Mammary epithelial cell (primary cell): Measurements from ENCODE around the gene KLRD1.

Experiments
- CTCF ChIP-seq, 2 donors: IDR thresholded peaks in 1 of 2; conservative IDR thresholded peaks in 1 of 2; 2 replicates each; pipeline ENCODE4 v1.5.1; 2011 to 2012; ENCODE audit warnings: inconsistent platforms in 2 of 2, low read length in 2 of 2, mild to moderate bottlenecking in 2 of 2, control low read depth in 1 of 2, low read depth in 1 of 2; ENCODE audit not compliant: insufficient read depth in 1 of 2; ENCODE audit errors: extremely low read depth in 1 of 2
- EZH2 ChIP-seq: IDR thresholded peaks from 2 replicates; pipeline ENCODE4 v1.6.1; 2012; ENCODE audit warnings: low read length, inconsistent platforms, borderline replicate concordance

DNA sequence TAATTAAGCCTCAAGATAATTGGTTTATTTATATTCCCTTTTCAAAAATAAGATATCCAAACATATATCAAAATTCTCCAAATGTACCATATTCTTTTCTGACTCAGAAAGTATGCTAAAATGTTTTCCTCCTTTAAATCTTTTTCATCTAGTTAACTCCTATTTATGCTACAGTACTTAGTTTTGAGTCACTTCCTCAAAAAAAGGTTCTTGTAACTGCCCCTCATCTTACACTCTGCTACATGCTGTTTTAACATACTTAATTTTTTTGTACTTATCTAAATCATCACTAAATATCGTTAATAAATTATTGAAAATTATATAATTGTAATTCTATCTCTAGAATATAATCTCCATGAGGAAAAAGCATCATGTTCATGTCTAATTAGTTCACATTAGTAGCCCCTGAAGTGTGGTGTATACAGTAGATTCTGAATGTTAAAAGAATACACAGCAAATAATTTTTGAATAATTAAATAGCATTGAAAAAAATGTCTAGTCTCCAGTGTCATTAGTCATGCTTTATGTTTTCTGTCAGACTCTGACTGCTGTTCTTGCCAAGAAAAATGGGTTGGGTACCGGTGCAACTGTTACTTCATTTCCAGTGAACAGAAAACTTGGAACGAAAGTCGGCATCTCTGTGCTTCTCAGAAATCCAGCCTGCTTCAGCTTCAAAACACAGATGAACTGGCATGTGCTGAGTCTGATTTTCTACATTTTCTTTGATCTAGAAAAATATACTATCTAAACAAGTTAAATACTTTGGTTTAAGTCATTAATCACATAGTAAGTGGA lies 3.5 kb downstream of the KLRD1 start:
- TF ChIP-seq CTCF (conservative IDR thresholded peaks at IDR 0.05 in 1 of 2, IDR thresholded peaks at IDR 0.05 in 1 of 2; ENCODE audit: extremely low read depth in 1 of 2, insufficient read depth in 1 of 2, low read depth in 1 of 2, low read length in 2 of 2) (no peak), EZH2 (no peak)
